Neural progenitor cell (in vitro differentiated cells): ENCODE results near the gene PRR23E. TPM values are rescaled to one million over a fixed set of nuclear protein-coding genes. Genes with fewer than 3 reads are reported as not detected.

Experiments used
- DNase-seq: peaks from one replicate; pipeline ENCODE4 v3.0.0-alpha.2; 2016; ENCODE audit warnings: low spot score
- H2AFZ ChIP-seq: fragments of 200-600 bp; sonication (generic); replicated peaks from 2 replicates; pipeline ENCODE4 v1.6.1; 2016; ENCODE audit warnings: antibody characterized with exemption
- H3F3A ChIP-seq: fragments of 200-600 bp; sonication (generic); 2 replicates; pipeline ENCODE4 v1.6.1; 2016; ENCODE audit warnings: antibody characterized with exemption, low read depth
- H3K27ac ChIP-seq: fragments of 200-600 bp; sonication (generic); 2 replicates; pipeline ENCODE4 v1.5.1; 2016; ENCODE audit warnings: mild to moderate bottlenecking
- H3K27me3 ChIP-seq: fragments of 200-600 bp; sonication (generic); 2 replicates; pipeline ENCODE4 v1.6.1; 2016; ENCODE audit warnings: mild to moderate bottlenecking, moderate library complexity
- H3K36me3 ChIP-seq: fragments of 200-600 bp; sonication (generic); 2 replicates; pipeline ENCODE4 v1.5.1; 2016
- H3K4me1 ChIP-seq: fragments of 200-600 bp; sonication (generic); 2 replicates; pipeline ENCODE4 v1.6.1; 2016; ENCODE audit warnings: mixed run types
- H3K4me2 ChIP-seq: fragments of 200-600 bp; sonication (generic); 2 replicates; pipeline ENCODE4 v1.6.1; 2016
- H3K4me3 ChIP-seq: fragments of 200-600 bp; sonication (generic); 2 replicates; pipeline ENCODE4 v1.5.1; 2016
- H3K79me2 ChIP-seq: fragments of 200-600 bp; sonication (generic); 2 replicates; pipeline ENCODE4 v1.6.1; 2016; ENCODE audit warnings: low read depth
- H3K9ac ChIP-seq: fragments of 200-600 bp; sonication (generic); 2 replicates; pipeline ENCODE4 v1.6.1; 2016
- H3K9me3 ChIP-seq: fragments of 200-600 bp; sonication (generic); 2 replicates; pipeline ENCODE4 v1.5.1; 2016; ENCODE audit warnings: low read depth
- H4K20me1 ChIP-seq: fragments of 200-600 bp; sonication (generic); 2 replicates; pipeline ENCODE4 v1.6.1; 2016; ENCODE audit warnings: low read depth
- H3K27ac Mint-ChIP-seq: 3 replicates; pipeline ENCODE4 v1.8.0; 2021; ENCODE audit warnings: mixed read lengths
- H3K27me3 Mint-ChIP-seq: 2 replicates; pipeline ENCODE4 v1.8.0; 2022; ENCODE audit warnings: low read depth, mild to moderate bottlenecking, inconsistent platforms, moderate library complexity, mixed read lengths; ENCODE audit not compliant: insufficient read depth
- H3K36me3 Mint-ChIP-seq: 3 replicates; pipeline ENCODE4 v1.8.0; 2021; ENCODE audit warnings: mixed read lengths
- H3K4me1 Mint-ChIP-seq: 3 replicates; pipeline ENCODE4 v1.8.0; 2021; ENCODE audit warnings: mixed read lengths
- H3K4me3 Mint-ChIP-seq: 3 replicates; pipeline ENCODE4 v1.8.0; 2021; ENCODE audit warnings: mild to moderate bottlenecking, moderate library complexity, mixed read lengths
- H3K9me3 Mint-ChIP-seq: 3 replicates; pipeline ENCODE4 v1.8.0; 2020; ENCODE audit warnings: mixed read lengths
- EZH2 ChIP-seq: fragments of 200-600 bp; sonication (generic); IDR thresholded peaks from 2 replicates; pipeline ENCODE4 v1.6.1; 2017; ENCODE audit warnings: antibody characterized with exemption, mild to moderate bottlenecking, moderate library complexity
- EZH2phosphoT487 ChIP-seq: fragments of 200-600 bp; sonication (generic); IDR thresholded peaks from 2 replicates; pipeline ENCODE4 v1.6.1; 2017; ENCODE audit warnings: antibody characterized with exemption
- total RNA-seq: library from RNA; depleted of rRNA; stranded (reverse); fragments of >200 nt; gene quantifications from 2 replicates; pipeline ENCODE4 v1.2.3, GENCODE V29; 2015; ENCODE audit warnings: low replicate concordance
- TF ChIP-seq, protein P1 (sequence below): fragments of 200-600 bp; sonication (generic); IDR thresholded peaks from 2 replicates; pipeline ENCODE4 v1.5.1; 2017; ENCODE audit warnings: antibody characterized with exemption, mild to moderate bottlenecking

Gene PRR23E
- total RNA-seq, 1 donor from 2014 or later, result not detected

DNA sequence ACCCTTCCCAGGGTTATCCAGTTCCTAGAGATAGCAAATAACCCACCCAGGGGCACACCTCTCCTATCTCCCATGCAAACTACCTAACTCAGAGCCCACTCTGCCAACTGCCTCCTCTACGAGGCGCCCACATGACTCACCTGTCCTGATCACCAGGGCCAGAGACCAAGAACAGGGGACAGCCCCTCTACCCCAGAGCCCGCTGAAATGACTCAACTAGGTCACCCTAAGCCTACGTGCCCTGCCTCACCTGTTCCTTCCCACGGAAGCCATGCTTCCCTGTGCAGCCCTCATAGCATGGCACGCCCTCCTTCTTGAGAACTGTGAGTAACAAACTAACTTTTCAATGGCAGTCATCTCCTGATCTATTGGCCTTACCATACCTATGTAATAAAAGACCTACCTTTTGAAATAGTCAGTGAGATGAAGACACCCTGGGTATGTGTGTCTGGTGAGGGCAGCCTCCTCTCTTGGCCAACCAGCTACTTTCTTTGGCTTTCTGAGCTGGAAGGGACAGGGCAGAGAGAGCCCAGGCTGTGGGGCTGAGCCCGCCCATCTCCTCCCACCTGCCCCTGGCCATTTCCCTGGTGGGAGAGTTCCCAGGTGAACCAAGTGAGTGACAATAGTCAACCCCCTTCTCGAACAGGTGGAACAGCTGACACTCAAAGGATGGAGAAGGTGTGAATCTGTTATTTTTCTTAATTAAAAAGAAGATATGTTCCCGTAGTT is 25.5 kb upstream of the PRR23E start:
- DNase-seq, result no peak
- Mint-ChIP-seq H3K4me3 (no peak overlapping the region), H3K27ac (no peak overlapping the region), H3K36me3 (no peaks in the 10 kb centered on the region), H3K27me3 (peaks cover 19% of the 10 kb centered on the region), H3K9me3 (no peaks in the 10 kb centered on the region), H3K4me1 (peaks cover 21% of the 10 kb centered on the region)
- Histone ChIP-seq H3K4me3 (no peak overlapping the region), H3K9ac (no peak overlapping the region), H3K27ac (no peak overlapping the region), H3K36me3 (no peaks in the 10 kb centered on the region), H3K9me3 (no peaks in the 10 kb centered on the region), H3K4me2 (no peak overlapping the region), H2AFZ (no peak overlapping the region), H4K20me1 (peaks cover 6% of the 10 kb centered on the region), H3F3A (no peaks in the 10 kb centered on the region), H3K79me2 (no peaks in the 10 kb centered on the region), H3K27me3 (no peaks in the 10 kb centered on the region), H3K4me1 (no peaks in the 10 kb centered on the region)
- no peak for TF ChIP-seq EZH2
- TF ChIP-seq, protein P1, sequence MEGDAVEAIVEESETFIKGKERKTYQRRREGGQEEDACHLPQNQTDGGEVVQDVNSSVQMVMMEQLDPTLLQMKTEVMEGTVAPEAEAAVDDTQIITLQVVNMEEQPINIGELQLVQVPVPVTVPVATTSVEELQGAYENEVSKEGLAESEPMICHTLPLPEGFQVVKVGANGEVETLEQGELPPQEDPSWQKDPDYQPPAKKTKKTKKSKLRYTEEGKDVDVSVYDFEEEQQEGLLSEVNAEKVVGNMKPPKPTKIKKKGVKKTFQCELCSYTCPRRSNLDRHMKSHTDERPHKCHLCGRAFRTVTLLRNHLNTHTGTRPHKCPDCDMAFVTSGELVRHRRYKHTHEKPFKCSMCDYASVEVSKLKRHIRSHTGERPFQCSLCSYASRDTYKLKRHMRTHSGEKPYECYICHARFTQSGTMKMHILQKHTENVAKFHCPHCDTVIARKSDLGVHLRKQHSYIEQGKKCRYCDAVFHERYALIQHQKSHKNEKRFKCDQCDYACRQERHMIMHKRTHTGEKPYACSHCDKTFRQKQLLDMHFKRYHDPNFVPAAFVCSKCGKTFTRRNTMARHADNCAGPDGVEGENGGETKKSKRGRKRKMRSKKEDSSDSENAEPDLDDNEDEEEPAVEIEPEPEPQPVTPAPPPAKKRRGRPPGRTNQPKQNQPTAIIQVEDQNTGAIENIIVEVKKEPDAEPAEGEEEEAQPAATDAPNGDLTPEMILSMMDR, result no peak
- no peak for TF ChIP-seq EZH2phosphoT487

DNA sequence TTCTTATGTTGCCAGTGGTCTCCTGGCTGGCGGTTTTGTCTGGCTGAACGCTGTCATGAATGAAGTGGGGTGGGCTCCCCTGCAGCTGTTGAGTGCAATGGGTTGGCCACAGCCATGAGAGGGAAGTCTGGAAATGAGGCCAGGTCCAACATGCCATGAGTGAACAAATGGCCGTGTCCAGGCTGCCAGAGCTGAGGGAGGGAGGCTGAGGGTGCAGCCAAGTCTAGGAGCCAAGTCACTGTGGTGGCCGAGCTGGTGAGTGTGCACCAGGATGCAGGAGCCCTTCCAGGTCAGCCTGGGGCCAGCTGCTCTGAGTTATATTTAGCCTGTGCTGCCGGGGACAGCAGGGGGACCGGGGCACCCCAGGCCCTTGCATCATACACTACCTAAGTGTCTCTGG is 24.7 kb upstream of the PRR23E start:
- TF ChIP-seq EZH2 (no peak), EZH2phosphoT487 (no peak)
- TF ChIP-seq, protein P1, result no peak
- Mint-ChIP-seq H3K9me3 (no peaks in the 10 kb centered on the region), H3K27me3 (peaks cover 15% of the 10 kb centered on the region), H3K4me3 (peak overlapping the region; percentile 24), H3K4me1 (peaks cover 29% of the 10 kb centered on the region), H3K36me3 (no peaks in the 10 kb centered on the region), H3K27ac (no peak overlapping the region)
- Histone ChIP-seq H3K4me3 (no peak overlapping the region), H3F3A (no peaks in the 10 kb centered on the region), H4K20me1 (peaks cover 2% of the 10 kb centered on the region), H3K27ac (no peak overlapping the region), H2AFZ (no peak overlapping the region), H3K4me1 (no peaks in the 10 kb centered on the region), H3K27me3 (no peaks in the 10 kb centered on the region), H3K9me3 (no peaks in the 10 kb centered on the region), H3K9ac (no peak overlapping the region), H3K79me2 (no peaks in the 10 kb centered on the region), H3K36me3 (no peaks in the 10 kb centered on the region), H3K4me2 (no peak overlapping the region)
- no peak for DNase-seq

DNA sequence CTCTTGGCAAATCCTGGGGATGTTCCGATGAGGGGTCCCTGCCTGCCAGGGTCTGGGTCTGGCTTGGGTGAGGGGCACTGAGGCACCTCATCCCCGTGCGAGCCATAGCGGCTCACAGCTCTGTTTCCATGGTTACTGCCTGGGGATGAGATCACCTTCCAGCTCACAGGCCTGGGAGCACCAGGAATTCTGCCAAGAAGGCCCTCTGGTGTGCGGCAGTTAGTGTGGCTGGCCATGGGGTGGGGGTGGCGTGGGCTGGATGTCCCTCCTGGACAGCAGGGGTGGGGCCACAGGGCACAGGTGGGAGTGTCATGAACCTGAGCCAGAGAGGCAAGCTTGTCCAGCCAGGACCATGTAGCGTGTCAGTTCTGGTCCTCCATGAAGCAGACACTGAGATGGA is 22.1 kb upstream of the PRR23E start:
- Histone ChIP-seq H3K4me3 (no peak overlapping the region), H3K27me3 (no peaks in the 10 kb centered on the region), H2AFZ (no peak overlapping the region), H3K4me2 (no peak overlapping the region), H3K9ac (no peak overlapping the region), H3K36me3 (no peaks in the 10 kb centered on the region), H3F3A (no peaks in the 10 kb centered on the region), H3K27ac (no peak overlapping the region), H4K20me1 (no peaks in the 10 kb centered on the region), H3K4me1 (no peaks in the 10 kb centered on the region), H3K9me3 (no peaks in the 10 kb centered on the region), H3K79me2 (no peaks in the 10 kb centered on the region)
- H3K27ac Mint-ChIP-seq, result no peak overlapping the region
- H3K27me3 Mint-ChIP-seq, result peaks cover 13% of the 10 kb centered on the region
- no peak overlapping the region for H3K4me3 Mint-ChIP-seq
- H3K36me3 Mint-ChIP-seq, result no peaks in the 10 kb centered on the region
- H3K9me3 Mint-ChIP-seq, result no peaks in the 10 kb centered on the region
- TF ChIP-seq EZH2, result no peak
- no peak for TF ChIP-seq EZH2phosphoT487
- TF ChIP-seq, protein P1, result no peak
- H3K4me1 Mint-ChIP-seq, result peaks cover 34% of the 10 kb centered on the region
- peak; percentile 51 for DNase-seq
